HepG2 (cell line): ENCODE measurements around the gene ADGRD1. TPM values are rescaled to one million over a fixed set of nuclear protein-coding genes. Genes with fewer than 3 reads are reported as not detected.

Experiments
- ASH2L ChIP-seq: fragments of 300-600, 200-600 bp; sonication (generic); IDR thresholded peaks from 2 replicates; pipeline ENCODE4 v1.7.0; 2017; ENCODE audit warnings: low read depth, mild to moderate bottlenecking, moderate library complexity, mixed read lengths, low read length; ENCODE audit not compliant: insufficient read length
- CC2D1A ChIP-seq: sonication (generic); formaldehyde crosslinking; IDR thresholded peaks from 2 replicates; pipeline ENCODE4 v1.8.1; 2023; ENCODE audit warnings: mild to moderate bottlenecking, missing genetic modification reagents
- FOXA1 ChIP-seq, 2 experiments: fragments of 450-650 bp in 1 of 2; sonication (generic) in 1 of 2; formaldehyde crosslinking in 1 of 2; IDR thresholded peaks; 2 replicates each; pipeline versions ENCODE4 v1.4.0 to v1.6.1; 2016 to 2020; ENCODE audit warnings: missing genetic modification reagents in 1 of 2
- GFI1 ChIP-seq: sonication (generic); formaldehyde crosslinking; IDR thresholded peaks from 2 replicates; pipeline ENCODE4 v1.5.0; 2020; ENCODE audit warnings: missing genetic modification reagents, mild to moderate bottlenecking, borderline replicate concordance
- IKZF5 ChIP-seq: IDR thresholded peaks from 2 replicates; pipeline ENCODE4 v1.6.1; 2018; ENCODE audit warnings: missing genetic modification reagents, mild to moderate bottlenecking, missing compliant biosample characterization
- MAZ ChIP-seq, 2 experiments: sonication (generic) in 1 of 2; formaldehyde crosslinking in 1 of 2; IDR thresholded peaks; 2 replicates each; pipeline versions ENCODE4 v1.5.0 to v1.6.1; 2012 to 2020; ENCODE audit warnings: low read depth in 2 of 2, mild to moderate bottlenecking in 2 of 2, borderline replicate concordance in 1 of 2, improper control_type of control experiment in 1 of 2, low read length in 1 of 2, missing genetic modification reagents in 1 of 2, moderate library complexity in 1 of 2
- NFE2L2 ChIP-seq: fragments of 150-350 bp; IDR thresholded peaks from 2 replicates; pipeline ENCODE4 v1.6.1; 2014; ENCODE audit warnings: low read length
- RXRB ChIP-seq: IDR thresholded peaks from 2 replicates; pipeline ENCODE4 v1.6.1; 2016; ENCODE audit warnings: borderline replicate concordance, missing genetic modification reagents, missing compliant biosample characterization
- SIN3B ChIP-seq: fragments of 150-350 bp; IDR thresholded peaks from 2 replicates; pipeline ENCODE4 v1.6.1; 2014; ENCODE audit warnings: low read length
- SKI ChIP-seq: fragments of 450-650 bp; IDR thresholded peaks from one replicate; pipeline ENCODE4 v1.6.1; 2018; ENCODE audit warnings: mild to moderate bottlenecking; ENCODE audit not compliant: partially characterized antibody
- SP5 ChIP-seq: IDR thresholded peaks from 2 replicates; pipeline ENCODE4 v1.6.1; 2016; ENCODE audit warnings: low read depth, borderline replicate concordance
- TFDP1 ChIP-seq: IDR thresholded peaks from 2 replicates; pipeline ENCODE4 v1.6.1; 2016; ENCODE audit warnings: missing compliant biosample characterization, missing genetic modification reagents, borderline replicate concordance
- THRA ChIP-seq: sonication (generic); formaldehyde crosslinking; IDR thresholded peaks from 2 replicates; pipeline ENCODE4 v1.4.0; 2020; ENCODE audit warnings: missing genetic modification reagents, borderline replicate concordance
- ZNF646 ChIP-seq: sonication (generic); formaldehyde crosslinking; IDR thresholded peaks from 2 replicates; pipeline ENCODE4 v1.9.0; 2021; ENCODE audit warnings: mild to moderate bottlenecking, missing genetic modification reagents
- polyA plus RNA-seq, 8 experiments: library from polyadenylated mRNA; depleted of rRNA in 3 of 8; stranded (reverse) in 7 of 8; unstranded in 1 of 8; fragments of >200 nt; fragmentation: Illumina TruSeq in 4 of 8; extraction: Trizol in 4 of 8; gene quantifications; 2 replicates each; pipeline versions ENCODE4 v1.2.1 to v1.2.3, GENCODE V29; 2011 to 2016; ENCODE audit warnings: low read depth in 4 of 8, missing spikeins in 1 of 8, mixed read lengths in 1 of 8; ENCODE audit not compliant: insufficient read depth in 1 of 8
- total RNA-seq, 5 experiments: library from RNA; depleted of rRNA; stranded (reverse); fragments of >200 nt; fragmentation: Illumina TruSeq; extraction: Trizol; gene quantifications; 2 replicates each; pipeline ENCODE4 v1.2.3, GENCODE V29; 2016; ENCODE audit warnings: low read depth in 1 of 5

ADGRD1 gene
- total and polyA plus RNA-seq, 2 of the 13 experiments (the other 11 are each of a cell fraction or from before 2014, with no cell fraction given) = 0.46 to 12.4 TPM

GRCh38 chr12:130916241-130916911 is 37.3 kb upstream of the ADGRD1 start (continued):
- no peak for TF ChIP-seq ZNF646 (CRISPR knock-in tag)
- peak; percentile 13 for TF ChIP-seq SKI
- TF ChIP-seq RXRB (CRISPR knock-in tag) = peak; percentile 55; the same call in 1 of the 2 replicates
- TF ChIP-seq THRA (CRISPR knock-in tag) = 0 out of 2 replicates have a peak, but pooled peaks have one; percentile 33
- no peak for TF ChIP-seq CC2D1A (CRISPR knock-in tag)
- TF ChIP-seq GFI1 (CRISPR knock-in tag) = no peak
- TF ChIP-seq NFE2L2 = peak; percentile 36; the same call in 1 of the 2 replicates
- no peak for TF ChIP-seq SP5
- no peak for TF ChIP-seq ASH2L
- peak; percentile 77; the same call in 1 of the 2 replicates for TF ChIP-seq TFDP1 (CRISPR knock-in tag)
- peak; percentile 52; the same call in 1 of the 2 replicates for TF ChIP-seq IKZF5 (CRISPR knock-in tag)
- no peak for TF ChIP-seq MAZ (IDR thresholded peaks at IDR 0.05; ENCODE audit: borderline replicate concordance, low read depth, low read length)
- 0 out of 2 replicates have a peak, but pooled peaks have one; percentile 23 for TF ChIP-seq MAZ (CRISPR knock-in tag; IDR thresholded peaks at IDR 0.05; ENCODE audit: low read depth)
- TF ChIP-seq FOXA1 (IDR thresholded peaks at IDR 0.05) = no peak
- TF ChIP-seq FOXA1 (CRISPR knock-in tag; IDR thresholded peaks at IDR 0.05) = 0 out of 2 replicates have a peak, but pooled peaks have one; percentile 22
- TF ChIP-seq SIN3B = peak; percentile 57; the same call in 1 of the 2 replicates
